IMR-90 (cell line): ENCODE results near the gene ATG101.

Experiments
- BHLHE40 ChIP-seq: fragments of 150-350 bp; IDR thresholded peaks from 2 replicates; pipeline ENCODE4 v1.6.1; 2016; ENCODE audit warnings: mild to moderate bottlenecking, low read depth, low read length
- CTCF ChIP-seq: conservative IDR thresholded peaks from 2 replicates; pipeline ENCODE4 v1.5.1; 2012; ENCODE audit warnings: mild to moderate bottlenecking, low read depth, low read length, improper control_type of control experiment
- MAFK ChIP-seq: IDR thresholded peaks from 2 replicates; pipeline ENCODE4 v1.6.1; 2012; ENCODE audit warnings: low read depth, low read length, improper control_type of control experiment
- MAZ ChIP-seq: IDR thresholded peaks from 2 replicates; pipeline ENCODE4 v1.6.1; 2012; ENCODE audit warnings: low read depth, mild to moderate bottlenecking, low read length, improper control_type of control experiment, moderate library complexity, borderline replicate concordance
- MXI1 ChIP-seq: IDR thresholded peaks from 2 replicates; pipeline ENCODE4 v1.6.1; 2012; ENCODE audit warnings: low read depth, mild to moderate bottlenecking, low read length, moderate library complexity, borderline replicate concordance
- POLR2A ChIP-seq: IDR thresholded peaks from 2 replicates; pipeline ENCODE4 v1.6.1; 2012; ENCODE audit warnings: mild to moderate bottlenecking, low read depth, low read length
- RAD21 ChIP-seq: IDR thresholded peaks from 2 replicates; pipeline ENCODE4 v1.6.1; 2012; ENCODE audit warnings: low read length, improper control_type of control experiment
- RFX5 ChIP-seq: IDR thresholded peaks from 2 replicates; pipeline ENCODE4 v1.8.0; 2012; ENCODE audit warnings: low read depth, mild to moderate bottlenecking, low read length, moderate library complexity
- TF ChIP-seq, protein P1 (sequence below): fragments of 150-350 bp; IDR thresholded peaks from 2 replicates; pipeline ENCODE4 v1.6.1; 2017; ENCODE audit warnings: mild to moderate bottlenecking, antibody characterized with exemption, low read length, low read depth
- TF ChIP-seq, protein P2 (sequence below): fragments of 150-350 bp; IDR thresholded peaks from 2 replicates; pipeline ENCODE4 v1.6.1; 2016; ENCODE audit warnings: low read depth, mild to moderate bottlenecking, low read length, moderate library complexity, borderline replicate concordance

DNA sequence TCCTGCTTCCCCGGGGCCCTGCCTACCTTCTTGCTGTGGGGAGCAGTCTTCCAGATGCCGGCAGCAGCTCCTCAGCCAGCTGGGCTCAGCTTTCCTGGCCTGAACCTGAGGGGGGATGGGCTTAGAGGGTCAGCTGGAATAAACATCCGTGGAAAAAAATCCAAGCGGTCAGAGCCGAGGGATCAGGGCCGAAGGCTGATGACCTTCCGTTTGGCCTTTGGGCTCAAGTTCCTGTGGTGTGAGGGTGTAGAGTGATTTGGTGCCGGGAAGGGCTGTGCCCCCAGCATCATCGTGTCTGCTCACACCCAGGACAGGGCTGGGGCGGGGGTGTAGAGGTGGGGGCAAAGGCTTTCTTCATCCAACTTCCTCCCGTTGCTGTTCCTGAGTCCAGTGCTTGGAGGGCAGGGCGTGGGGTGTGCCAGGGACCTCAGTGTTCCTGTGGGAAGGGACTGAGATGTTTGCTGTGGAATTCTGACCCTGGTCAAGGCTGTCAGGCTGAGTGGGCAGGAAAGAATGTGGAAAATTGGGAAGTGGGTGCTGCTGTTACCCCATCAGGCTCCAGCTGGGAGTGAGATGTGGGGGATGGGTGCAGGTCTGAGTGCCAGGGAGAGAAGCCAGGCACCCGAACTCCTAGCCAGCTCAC lies 12.4 kb downstream of the ATG101 start:
- no peak for TF ChIP-seq CTCF
- TF ChIP-seq MXI1 = no peak
- TF ChIP-seq BHLHE40 = no peak
- peak; percentile 41 for TF ChIP-seq MAZ
- TF ChIP-seq POLR2A = no peak
- TF ChIP-seq, protein P1, sequence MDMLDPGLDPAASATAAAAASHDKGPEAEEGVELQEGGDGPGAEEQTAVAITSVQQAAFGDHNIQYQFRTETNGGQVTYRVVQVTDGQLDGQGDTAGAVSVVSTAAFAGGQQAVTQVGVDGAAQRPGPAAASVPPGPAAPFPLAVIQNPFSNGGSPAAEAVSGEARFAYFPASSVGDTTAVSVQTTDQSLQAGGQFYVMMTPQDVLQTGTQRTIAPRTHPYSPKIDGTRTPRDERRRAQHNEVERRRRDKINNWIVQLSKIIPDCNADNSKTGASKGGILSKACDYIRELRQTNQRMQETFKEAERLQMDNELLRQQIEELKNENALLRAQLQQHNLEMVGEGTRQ = no peak
- TF ChIP-seq, protein P2, sequence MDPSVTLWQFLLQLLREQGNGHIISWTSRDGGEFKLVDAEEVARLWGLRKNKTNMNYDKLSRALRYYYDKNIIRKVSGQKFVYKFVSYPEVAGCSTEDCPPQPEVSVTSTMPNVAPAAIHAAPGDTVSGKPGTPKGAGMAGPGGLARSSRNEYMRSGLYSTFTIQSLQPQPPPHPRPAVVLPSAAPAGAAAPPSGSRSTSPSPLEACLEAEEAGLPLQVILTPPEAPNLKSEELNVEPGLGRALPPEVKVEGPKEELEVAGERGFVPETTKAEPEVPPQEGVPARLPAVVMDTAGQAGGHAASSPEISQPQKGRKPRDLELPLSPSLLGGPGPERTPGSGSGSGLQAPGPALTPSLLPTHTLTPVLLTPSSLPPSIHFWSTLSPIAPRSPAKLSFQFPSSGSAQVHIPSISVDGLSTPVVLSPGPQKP = no peak
- no peak for TF ChIP-seq RAD21
- TF ChIP-seq MAFK = no peak
- TF ChIP-seq RFX5 = no peak
